ENCODE data around the gene SLC25A24. TPM values are rescaled to one million over a fixed set of nuclear protein-coding genes. Genes with fewer than 3 reads are reported as not detected.

The SLC25A24 gene
- total RNA-seq, 1 donor from 2014 or later: 47.6 TPM

DNA sequence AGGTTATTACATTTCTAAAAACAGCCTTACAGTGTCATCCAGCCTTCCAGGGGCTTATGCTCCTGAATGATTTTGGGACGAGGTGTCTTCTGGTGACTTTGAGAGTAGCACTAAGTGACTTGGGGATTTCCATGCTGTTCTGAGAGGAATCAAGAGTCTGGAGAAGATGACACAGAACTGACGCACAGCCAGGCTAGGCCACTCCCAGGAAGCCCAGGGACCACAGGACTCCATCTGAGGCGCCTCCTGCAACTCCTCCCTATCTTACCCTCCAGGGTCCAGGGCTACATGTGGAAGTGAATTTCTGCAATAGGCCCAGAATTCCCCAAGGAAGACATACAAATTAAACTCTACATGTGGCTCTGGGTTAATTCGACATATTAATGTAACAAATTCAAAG is 92.5 kb downstream of the SLC25A24 start:
- peaks cover 4% of the 10 kb centered on the region for H3K27me3 Mint-ChIP-seq (ENCODE audit: low read depth)
- DNase-seq (ENCODE audit: low read depth, low spot score): no peak

DNA sequence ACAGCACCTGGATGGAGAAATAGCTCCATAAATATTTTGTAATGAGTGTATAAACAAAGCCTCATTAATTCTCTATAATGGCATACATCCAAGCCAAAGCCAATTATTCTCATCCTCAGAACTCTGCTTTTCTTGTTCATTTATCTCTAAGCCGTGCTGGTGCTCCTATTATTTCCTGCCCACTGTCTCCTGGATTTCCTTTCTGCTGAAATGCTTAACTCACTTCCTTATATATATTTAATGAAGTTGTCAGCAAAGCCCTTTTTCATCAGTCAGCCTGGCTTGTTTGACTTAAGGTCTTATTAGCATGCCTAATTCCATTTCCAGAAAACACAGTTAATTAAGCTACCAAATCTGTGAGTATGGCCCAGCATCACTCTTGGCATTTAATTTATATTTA is 93.4 kb downstream of the SLC25A24 start:
- Mint-ChIP-seq H3K36me3 (ENCODE audit: low read depth) (no peaks in the 10 kb centered on the region), H3K4me1 (no peaks in the 10 kb centered on the region), H3K27me3 (ENCODE audit: low read depth) (peaks cover 4% of the 10 kb centered on the region), H3K9me3 (peaks cover 5% of the 10 kb centered on the region), H3K4me3 (no peak overlapping the region), H3K27ac (ENCODE audit: unreplicated experiment) (no peak overlapping the region)
- DNase-seq (ENCODE audit: low read depth, low spot score): no peak
- TF ChIP-seq, protein P1, sequence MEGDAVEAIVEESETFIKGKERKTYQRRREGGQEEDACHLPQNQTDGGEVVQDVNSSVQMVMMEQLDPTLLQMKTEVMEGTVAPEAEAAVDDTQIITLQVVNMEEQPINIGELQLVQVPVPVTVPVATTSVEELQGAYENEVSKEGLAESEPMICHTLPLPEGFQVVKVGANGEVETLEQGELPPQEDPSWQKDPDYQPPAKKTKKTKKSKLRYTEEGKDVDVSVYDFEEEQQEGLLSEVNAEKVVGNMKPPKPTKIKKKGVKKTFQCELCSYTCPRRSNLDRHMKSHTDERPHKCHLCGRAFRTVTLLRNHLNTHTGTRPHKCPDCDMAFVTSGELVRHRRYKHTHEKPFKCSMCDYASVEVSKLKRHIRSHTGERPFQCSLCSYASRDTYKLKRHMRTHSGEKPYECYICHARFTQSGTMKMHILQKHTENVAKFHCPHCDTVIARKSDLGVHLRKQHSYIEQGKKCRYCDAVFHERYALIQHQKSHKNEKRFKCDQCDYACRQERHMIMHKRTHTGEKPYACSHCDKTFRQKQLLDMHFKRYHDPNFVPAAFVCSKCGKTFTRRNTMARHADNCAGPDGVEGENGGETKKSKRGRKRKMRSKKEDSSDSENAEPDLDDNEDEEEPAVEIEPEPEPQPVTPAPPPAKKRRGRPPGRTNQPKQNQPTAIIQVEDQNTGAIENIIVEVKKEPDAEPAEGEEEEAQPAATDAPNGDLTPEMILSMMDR (conservative IDR thresholded peaks at IDR 0.05): no peak

More for the DNA sequence above, 92.5 kb downstream of the SLC25A24 start:
- Mint-ChIP-seq H3K4me1 (no peaks in the 10 kb centered on the region), H3K9me3 (peaks cover 6% of the 10 kb centered on the region), H3K27ac (ENCODE audit: unreplicated experiment) (no peak overlapping the region), H3K36me3 (ENCODE audit: low read depth) (no peaks in the 10 kb centered on the region), H3K4me3 (no peak overlapping the region)
- TF ChIP-seq, protein P1 (conservative IDR thresholded peaks at IDR 0.05): no peak

DNA sequence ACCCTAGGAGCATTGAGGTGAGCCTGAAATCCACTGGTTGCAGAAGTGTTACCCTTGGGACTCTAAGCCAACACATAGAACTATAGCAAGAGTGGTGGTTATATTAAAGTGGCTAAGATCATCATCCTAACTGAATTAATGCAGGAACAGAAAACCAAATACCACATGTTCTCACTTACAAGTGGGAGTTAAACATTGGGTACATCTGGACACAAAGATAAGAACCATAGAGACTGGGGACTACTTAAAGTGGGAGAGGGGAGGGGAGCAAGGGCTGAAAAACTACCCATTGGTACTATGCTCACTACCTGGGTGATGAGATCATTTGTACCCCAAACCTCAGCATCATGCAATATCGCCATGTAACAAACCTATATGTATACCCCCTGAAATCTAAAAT is 100.0 kb downstream of the SLC25A24 start:
- Mint-ChIP-seq H3K4me1 (no peaks in the 10 kb centered on the region), H3K27ac (ENCODE audit: unreplicated experiment) (no peak overlapping the region), H3K9me3 (peaks cover 3% of the 10 kb centered on the region), H3K27me3 (ENCODE audit: low read depth) (peaks cover 4% of the 10 kb centered on the region), H3K36me3 (ENCODE audit: low read depth) (no peaks in the 10 kb centered on the region), H3K4me3 (no peak overlapping the region)
- DNase-seq (ENCODE audit: low read depth, low spot score): no peak
- TF ChIP-seq, protein P1 (conservative IDR thresholded peaks at IDR 0.05): no peak

DNA sequence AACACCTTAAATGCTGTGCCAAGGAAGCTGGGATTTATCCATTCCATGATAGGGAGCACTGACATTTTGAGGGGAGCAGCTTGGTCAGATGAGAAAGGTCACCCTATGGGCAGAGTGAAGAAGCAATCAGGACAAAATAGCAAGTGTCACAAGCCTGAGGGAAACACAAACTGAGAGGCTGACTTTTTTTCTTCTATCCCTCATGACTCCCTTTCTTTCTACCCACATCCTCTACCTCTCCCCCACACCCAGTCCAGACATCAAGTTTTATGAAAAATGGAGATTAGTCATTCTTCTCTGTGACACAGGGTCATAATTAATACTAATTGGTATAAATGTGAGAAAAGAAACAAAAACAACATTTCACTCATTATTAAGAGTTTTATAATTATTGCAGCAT is 103.1 kb downstream of the SLC25A24 start:
- H3K27me3 Mint-ChIP-seq (ENCODE audit: low read depth): no peaks in the 10 kb centered on the region
- H3K36me3 Mint-ChIP-seq (ENCODE audit: low read depth): no peaks in the 10 kb centered on the region
- H3K4me3 Mint-ChIP-seq: no peak overlapping the region
- DNase-seq (ENCODE audit: low read depth, low spot score): no peak
- H3K9me3 Mint-ChIP-seq: no peaks in the 10 kb centered on the region
- no peaks in the 10 kb centered on the region for H3K4me1 Mint-ChIP-seq
- no peak overlapping the region for H3K27ac Mint-ChIP-seq (ENCODE audit: unreplicated experiment)
- TF ChIP-seq, protein P1 (conservative IDR thresholded peaks at IDR 0.05): no peak

DNA sequence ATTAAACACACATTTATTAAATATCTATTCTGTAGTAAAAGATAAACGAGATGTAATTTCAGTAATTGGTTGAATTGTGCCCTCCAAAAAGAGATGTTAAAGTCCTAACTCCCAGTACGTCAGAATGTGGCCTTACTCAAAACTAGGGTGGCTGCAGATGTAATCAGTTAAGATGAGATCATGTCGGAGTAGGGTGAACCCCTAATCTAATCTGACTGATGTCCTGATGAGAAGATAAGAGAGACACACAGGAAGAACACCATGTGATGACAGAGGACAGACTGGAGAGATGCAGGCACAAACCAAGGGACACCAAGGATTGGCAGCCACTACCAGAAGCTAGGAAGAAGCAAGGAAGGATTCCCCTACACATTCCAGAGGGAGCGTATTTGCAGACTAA is 104.1 kb downstream of the SLC25A24 start:
- Mint-ChIP-seq H3K36me3 (ENCODE audit: low read depth) (no peaks in the 10 kb centered on the region), H3K9me3 (no peaks in the 10 kb centered on the region)

More for the DNA sequence above, 104.1 kb downstream of the SLC25A24 start:
- DNase-seq (ENCODE audit: low read depth, low spot score): no peak
- no peaks in the 10 kb centered on the region for H3K27me3 Mint-ChIP-seq (ENCODE audit: low read depth)
- no peak overlapping the region for H3K4me3 Mint-ChIP-seq
- TF ChIP-seq, protein P1 (conservative IDR thresholded peaks at IDR 0.05): no peak
- no peaks in the 10 kb centered on the region for H3K4me1 Mint-ChIP-seq
- no peak overlapping the region for H3K27ac Mint-ChIP-seq (ENCODE audit: unreplicated experiment)

Data from neural crest cell (in vitro differentiated cells).